NCI-H2171 (cell line): ENCODE results near the gene RPS6KA2.
"Not testable (repeated sequence)": the region's sequence is repeated elsewhere in the genome, so short reads cannot be mapped to it uniquely, and the experiment has no call there.

Experiments used
- DNase-seq: peaks from one replicate; lab custom pipeline; 2025; lab: John Stamatoyannopoulos, UW

The RPS6KA2 gene

GRCh38 chr6:166554316-166554715 lies 72.7 kb downstream of the RPS6KA2 start:
- DNase-seq, result no peak

GRCh38 chr6:166553563-166554271 lies 73.3 kb downstream of the RPS6KA2 start:
- no peak for DNase-seq

- DNase-seq, result no peak
Measured at GRCh38 chr6:166552600-166552999, 74.5 kb downstream of the RPS6KA2 start.

GRCh38 chr6:166551754-166552495 lies 75.1 kb downstream of the RPS6KA2 start:
- DNase-seq, result no peak

GRCh38 chr6:166546653-166547052 lies 80.4 kb downstream of the RPS6KA2 start:
- DNase-seq, result no peak

GRCh38 chr6:166545156-166546034 lies 81.7 kb downstream of the RPS6KA2 start:
- no peak for DNase-seq

GRCh38 chr6:166544296-166544605 lies 82.8 kb downstream of the RPS6KA2 start:
- no peak for DNase-seq

GRCh38 chr6:166543603-166544295 lies 83.3 kb downstream of the RPS6KA2 start:
- DNase-seq, result no peak

GRCh38 chr6:166542580-166542912 lies 84.5 kb downstream of the RPS6KA2 start:
- DNase-seq, result no peak

- DNase-seq, result no peak
Measured at GRCh38 chr6:166541876-166542579, 85.0 kb downstream of the RPS6KA2 start.

- DNase-seq, result no peak
Measured at GRCh38 chr6:166541366-166541765, 85.7 kb downstream of the RPS6KA2 start.

GRCh38 chr6:166540631-166541331 lies 86.3 kb downstream of the RPS6KA2 start:
- no peak for DNase-seq

- no peak for DNase-seq
Measured at GRCh38 chr6:166539543-166539942, 87.5 kb downstream of the RPS6KA2 start.

- not testable (repeated sequence) for DNase-seq
Measured at GRCh38 chr6:166539011-166539385, 88.1 kb downstream of the RPS6KA2 start.

- DNase-seq, result no peak
Measured at GRCh38 chr6:166538297-166539010, 88.6 kb downstream of the RPS6KA2 start.

GRCh38 chr6:166534658-166535406 lies 92.2 kb downstream of the RPS6KA2 start:
- DNase-seq, result no peak

GRCh38 chr6:166533205-166533824 lies 93.7 kb downstream of the RPS6KA2 start:
- DNase-seq, result no peak

GRCh38 chr6:166532302-166532701 lies 94.7 kb downstream of the RPS6KA2 start:
- no peak for DNase-seq
